K562 (cell line): Measurements from ENCODE around the gene SUDS3. TPM values are rescaled to one million over a fixed set of nuclear protein-coding genes. Genes with fewer than 3 reads are reported as not detected.

Source experiments
- AFF1 ChIP-seq, 2 experiments: fragments of 450-650 bp; IDR thresholded peaks; 2 replicates each; pipeline ENCODE4 v1.6.1; 2018; ENCODE audit warnings: mild to moderate bottlenecking in 2 of 2, low read depth in 1 of 2; ENCODE audit not compliant: partially characterized antibody in 2 of 2
- CREB3 ChIP-seq: fragments of 450-650 bp; conservative IDR thresholded peaks from 2 replicates; pipeline ENCODE4 v1.6.1; 2016; ENCODE audit warnings: missing genetic modification characterization, low read depth, mild to moderate bottlenecking, missing compliant biosample characterization, moderate library complexity
- DDX20 ChIP-seq: fragments of 450-650 bp; IDR thresholded peaks from 2 replicates; pipeline ENCODE4 v1.6.1; 2016; ENCODE audit warnings: missing genetic modification characterization, low read depth, mild to moderate bottlenecking, missing compliant biosample characterization, moderate library complexity
- ELF1 ChIP-seq: fragments of 200-800 bp; sonication (Bioruptor generic); IDR thresholded peaks from 2 replicates; pipeline ENCODE4 v1.6.1; 2016; ENCODE audit warnings: missing genetic modification characterization, missing compliant biosample characterization
- HDAC2 ChIP-seq: fragments of 450-650 bp; IDR thresholded peaks from 2 replicates; pipeline ENCODE4 v1.6.1; 2016; ENCODE audit warnings: mild to moderate bottlenecking
- HDAC6 ChIP-seq: IDR thresholded peaks from 2 replicates; pipeline ENCODE4 v1.6.1; 2012; ENCODE audit warnings: low read depth, mild to moderate bottlenecking, control low read depth, inconsistent platforms, low read length, moderate library complexity
- NUFIP1 ChIP-seq: fragments of 450-650 bp; IDR thresholded peaks from 2 replicates; pipeline ENCODE4 v1.6.1; 2018; ENCODE audit not compliant: partially characterized antibody
- PKNOX1 ChIP-seq: fragments of 450-650 bp; IDR thresholded peaks from 2 replicates; pipeline ENCODE4 v1.6.1; 2016
- RBM15 ChIP-seq: fragments of 200-400 bp; formaldehyde crosslinking; IDR thresholded peaks from 2 replicates; pipeline ENCODE4 v1.6.1; 2018; ENCODE audit warnings: mild to moderate bottlenecking, low read length, moderate library complexity; ENCODE audit not compliant: insufficient read depth
- REST ChIP-seq, 2 experiments: fragments of 450-650 bp; formaldehyde crosslinking in 1 of 2; IDR thresholded peaks; 2 replicates each; pipeline versions ENCODE4 v1.4.0 to v1.6.1; 2014 to 2020; ENCODE audit warnings: mild to moderate bottlenecking in 2 of 2, borderline replicate concordance in 1 of 2, low read depth in 1 of 2
- ZBTB8A ChIP-seq: fragments of 450-650 bp; IDR thresholded peaks from 2 replicates; pipeline ENCODE4 v1.6.1; 2018; ENCODE audit warnings: mild to moderate bottlenecking, moderate library complexity; ENCODE audit not compliant: partially characterized antibody
- polyA plus RNA-seq, 8 experiments: library from polyadenylated mRNA; depleted of rRNA in 4 of 8; stranded (reverse) in 5 of 8; unstranded in 3 of 8; fragments of >200 nt; fragmentation: Nextera tagmentation in 2 of 8; fragmentation: Illumina TruSeq in 1 of 8; extraction: Ambion mirVana in 2 of 8; extraction: Trizol in 1 of 8; gene quantifications; 2 replicates each; pipeline versions ENCODE4 v1.2.1 to v1.2.3, GENCODE V29; 2011 to 2014; ENCODE audit warnings: inconsistent platforms in 1 of 8, missing spikeins in 1 of 8
- total RNA-seq, 7 experiments: library from RNA; depleted of rRNA in 6 of 7; stranded (reverse); fragments of >200 nt in 6 of 7; fragmentation: Illumina TruSeq in 2 of 7; extraction: Trizol in 2 of 7; gene quantifications; 2 replicates each; pipeline versions ENCODE4 v1.2.1 to v1.2.3, GENCODE V29; 2011 to 2021; ENCODE audit warnings: low replicate concordance in 1 of 7

The SUDS3 gene
- total and polyA plus RNA-seq, 9 of the 15 experiments (the other 6 are each of a cell fraction or from before 2014, with no cell fraction given), result 6.6 to 30.5 (median 23.3) TPM

GRCh38 chr12:118357257-118358007 is 18.9 kb upstream of the SUDS3 start (continued):
- TF ChIP-seq REST (IDR thresholded peaks at IDR 0.05; ENCODE audit: borderline replicate concordance) (no peak; the same call in 1 of the 2 replicates), REST (CRISPR knock-in tag; IDR thresholded peaks at IDR 0.05; ENCODE audit: low read depth) (no peak), HDAC2 (peak; percentile 58; the same call in 1 of the 2 replicates), ZBTB8A (no peak), RBM15 (no peak), NUFIP1 (no peak), HDAC6 (no peak), PKNOX1 (peak; percentile 67), ELF1 (tag) (no peak), DDX20 (tag) (no peak), AFF1 (IDR thresholded peaks at IDR 0.05; ENCODE audit: low read depth in 1 of 2, partially characterized antibody in 2 of 2) (peak in 1 of 2 experiments; percentile 93), CREB3 (tag) (no peak; the same call in 1 of the 2 replicates)
